ENCODE results near the gene M1AP. TPM values are rescaled to one million over a fixed set of nuclear protein-coding genes. Genes with fewer than 3 reads are reported as not detected.
"Not testable (repeated sequence)": the region's sequence is repeated elsewhere in the genome, so short reads cannot be mapped to it uniquely, and the experiment has no call there.

The M1AP gene
- total RNA-seq, 2 experiments from 2014 or later, result not detected

- DNase-seq, result no peak
- no peaks in the 10 kb centered on the region for H3K4me1 Mint-ChIP-seq
- ChIA-PET POLR2A (no interaction called here), CTCF (no interaction called here)
- H3K27me3 Mint-ChIP-seq, result peaks cover 31% of the 10 kb centered on the region
- H3K27ac Mint-ChIP-seq, result no peak overlapping the region
- no peak overlapping the region for H3K4me3 Mint-ChIP-seq
- H3K36me3 Mint-ChIP-seq (ENCODE audit: low read depth), result no peaks in the 10 kb centered on the region
- H3K9me3 Mint-ChIP-seq, result no peaks in the 10 kb centered on the region
These were observed 8.6 kb downstream of the M1AP start for GRCh38 chr2:74639550-74639949.

- CTCF ChIA-PET, result no interaction called here
- H3K4me1 Mint-ChIP-seq, result no peaks in the 10 kb centered on the region
- no peak overlapping the region for H3K4me3 Mint-ChIP-seq
- H3K36me3 Mint-ChIP-seq (ENCODE audit: low read depth), result no peaks in the 10 kb centered on the region
- peaks cover 27% of the 10 kb centered on the region for H3K27me3 Mint-ChIP-seq
- DNase-seq, result no peak
- POLR2A ChIA-PET, result no interaction called here
- no peaks in the 10 kb centered on the region for H3K9me3 Mint-ChIP-seq
- no peak overlapping the region for H3K27ac Mint-ChIP-seq
These were observed 15.2 kb downstream of the M1AP start for GRCh38 chr2:74632939-74633312.

GRCh38 chr2:74632209-74632938 lies 15.8 kb downstream of the M1AP start:
- Mint-ChIP-seq H3K4me3 (no peak overlapping the region), H3K27ac (no peak overlapping the region), H3K4me1 (no peaks in the 10 kb centered on the region), H3K9me3 (no peaks in the 10 kb centered on the region), H3K27me3 (peaks cover 27% of the 10 kb centered on the region), H3K36me3 (ENCODE audit: low read depth) (no peaks in the 10 kb centered on the region)
- DNase-seq, result no peak
- ChIA-PET POLR2A (no interaction called here), CTCF (interaction anchor here (1.1 kb wide), 1 partner anchor 205 kb away, joined by 3 read pairs; no protein-coding TSS in a partner anchor)

GRCh38 chr2:74630454-74630853 lies 17.7 kb downstream of the M1AP start:
- CTCF ChIA-PET; H3K9me3 Mint-ChIP-seq; POLR2A ChIA-PET; H3K4me1 Mint-ChIP-seq; H3K27ac Mint-ChIP-seq; H3K4me3 Mint-ChIP-seq; H3K36me3 Mint-ChIP-seq (ENCODE audit: low read depth); DNase-seq: not testable (repeated sequence)
- peaks cover 11% of the 10 kb centered on the region for H3K27me3 Mint-ChIP-seq

GRCh38 chr2:74628538-74629105 lies 19.5 kb downstream of the M1AP start:
- Mint-ChIP-seq H3K36me3 (ENCODE audit: low read depth) (no peaks in the 10 kb centered on the region), H3K4me1 (no peaks in the 10 kb centered on the region), H3K27me3 (peaks cover 8% of the 10 kb centered on the region), H3K4me3 (no peak overlapping the region), H3K9me3 (no peaks in the 10 kb centered on the region), H3K27ac (no peak overlapping the region)
- DNase-seq, result no peak
- CTCF ChIA-PET, result no interaction called here
- POLR2A ChIA-PET, result no interaction called here

- no peaks in the 10 kb centered on the region for H3K9me3 Mint-ChIP-seq
- H3K27ac Mint-ChIP-seq, result no peak overlapping the region
- H3K36me3 Mint-ChIP-seq (ENCODE audit: low read depth), result no peaks in the 10 kb centered on the region
- H3K4me1 Mint-ChIP-seq, result no peaks in the 10 kb centered on the region
- H3K27me3 Mint-ChIP-seq, result peaks cover 4% of the 10 kb centered on the region
- ChIA-PET CTCF (interaction anchor here (0.7 to 1.6 kb wide), 2 partner anchors 38 to 845 kb away, joined by 3 read pairs; no protein-coding TSS in a partner anchor), POLR2A (no interaction called here)
- no peak for DNase-seq
- no peak overlapping the region for H3K4me3 Mint-ChIP-seq
These were observed 22.3 kb downstream of the M1AP start for GRCh38 chr2:74625658-74626425.

GRCh38 chr2:74620671-74621070 lies 27.5 kb downstream of the M1AP start:
- Mint-ChIP-seq H3K4me1 (peaks cover 3% of the 10 kb centered on the region), H3K36me3 (ENCODE audit: low read depth) (no peaks in the 10 kb centered on the region), H3K4me3 (no peak overlapping the region), H3K9me3 (no peaks in the 10 kb centered on the region), H3K27ac (no peak overlapping the region), H3K27me3 (peaks cover 6% of the 10 kb centered on the region)
- ChIA-PET CTCF (no interaction called here), POLR2A (no interaction called here)
- DNase-seq, result no peak

- Mint-ChIP-seq H3K4me3 (no peak overlapping the region), H3K9me3 (no peaks in the 10 kb centered on the region), H3K27me3 (peaks cover 12% of the 10 kb centered on the region), H3K36me3 (ENCODE audit: low read depth) (no peaks in the 10 kb centered on the region), H3K27ac (no peak overlapping the region), H3K4me1 (peaks cover 3% of the 10 kb centered on the region)
- ChIA-PET CTCF (no interaction called here), POLR2A (no interaction called here)
- no peak for DNase-seq
These were observed 28.4 kb downstream of the M1AP start for GRCh38 chr2:74619651-74620297.

GRCh38 chr2:74618410-74619083 lies 29.6 kb downstream of the M1AP start:
- Mint-ChIP-seq H3K9me3 (no peaks in the 10 kb centered on the region), H3K36me3 (ENCODE audit: low read depth) (no peaks in the 10 kb centered on the region), H3K4me1 (peaks cover 3% of the 10 kb centered on the region), H3K27ac (no peak overlapping the region), H3K4me3 (no peak overlapping the region), H3K27me3 (peaks cover 21% of the 10 kb centered on the region)
- ChIA-PET CTCF (interaction anchor here (0.8 kb wide), 1 partner anchor 29 kb away, joined by 3 read pairs; no protein-coding TSS in a partner anchor), POLR2A (no interaction called here)
- DNase-seq, result no peak

GRCh38 chr2:74617122-74617521 lies 31.0 kb downstream of the M1AP start:
- CTCF ChIA-PET, result interaction anchor here (0.9 kb wide), 1 partner anchor 17 kb away, joined by 3 read pairs; no protein-coding TSS in a partner anchor
- Mint-ChIP-seq H3K9me3 (no peaks in the 10 kb centered on the region), H3K36me3 (ENCODE audit: low read depth) (no peaks in the 10 kb centered on the region), H3K4me3 (no peak overlapping the region), H3K4me1 (peaks cover 3% of the 10 kb centered on the region), H3K27me3 (peaks cover 33% of the 10 kb centered on the region), H3K27ac (no peak overlapping the region)
- POLR2A ChIA-PET, result no interaction called here
- no peak for DNase-seq

- Mint-ChIP-seq H3K9me3 (no peaks in the 10 kb centered on the region), H3K27me3 (peaks cover 44% of the 10 kb centered on the region), H3K4me1 (peaks cover 22% of the 10 kb centered on the region), H3K36me3 (ENCODE audit: low read depth) (peaks cover 2% of the 10 kb centered on the region), H3K4me3 (no peak overlapping the region), H3K27ac (no peak overlapping the region)
- no peak for DNase-seq
- ChIA-PET CTCF (no interaction called here), POLR2A (no interaction called here)
These were observed 41.2 kb downstream of the M1AP start for GRCh38 chr2:74606927-74607326.

- H3K4me3 Mint-ChIP-seq, result no peak overlapping the region
- no peaks in the 10 kb centered on the region for H3K9me3 Mint-ChIP-seq
- H3K27me3 Mint-ChIP-seq, result peaks cover 28% of the 10 kb centered on the region
- ChIA-PET CTCF (interaction anchor here (0.8 to 1.8 kb wide), 3 partner anchors 12 to 237 kb away, joined by 4 to 8 read pairs (median 5); no protein-coding TSS in a partner anchor), POLR2A (interaction anchor here (1.4 kb wide), 1 partner anchor 15 kb away, joined by 3 read pairs; no protein-coding TSS in a partner anchor)
- H3K4me1 Mint-ChIP-seq, result peaks cover 24% of the 10 kb centered on the region
- H3K27ac Mint-ChIP-seq, result peak overlapping the region; percentile 66
- DNase-seq, result peak; percentile 38
- H3K36me3 Mint-ChIP-seq (ENCODE audit: low read depth), result peaks cover 2% of the 10 kb centered on the region
These were observed 44.7 kb downstream of the M1AP start for GRCh38 chr2:74603282-74604000.
